Gastrocnemius medialis (tissue), 4 donors: Measurements from ENCODE around the gene SOCS3.

Source experiments
- POLR2A ChIP-seq, 2 donors: fragments of 450-650 bp; IDR thresholded peaks; one replicate each; pipeline ENCODE4 v1.6.1; 2017; ENCODE audit warnings: antibody characterized with exemption in 2 of 2, mild to moderate bottlenecking in 2 of 2, moderate library complexity in 2 of 2
- TF ChIP-seq, protein P1 (sequence below), 5 experiments: fragments of 450-650 bp in 3 of 5; fragments of 200-600 bp in 2 of 5; sonication (generic) in 2 of 5; IDR thresholded peaks in 4 of 5; conservative IDR thresholded peaks in 1 of 5; 1 replicate in 4 of 5; 2 replicates in 1 of 5; pipeline ENCODE4 v1.5.1; 2016 to 2019; ENCODE audit warnings: antibody characterized with exemption in 5 of 5, mild to moderate bottlenecking in 3 of 5, moderate library complexity in 3 of 5

DNA sequence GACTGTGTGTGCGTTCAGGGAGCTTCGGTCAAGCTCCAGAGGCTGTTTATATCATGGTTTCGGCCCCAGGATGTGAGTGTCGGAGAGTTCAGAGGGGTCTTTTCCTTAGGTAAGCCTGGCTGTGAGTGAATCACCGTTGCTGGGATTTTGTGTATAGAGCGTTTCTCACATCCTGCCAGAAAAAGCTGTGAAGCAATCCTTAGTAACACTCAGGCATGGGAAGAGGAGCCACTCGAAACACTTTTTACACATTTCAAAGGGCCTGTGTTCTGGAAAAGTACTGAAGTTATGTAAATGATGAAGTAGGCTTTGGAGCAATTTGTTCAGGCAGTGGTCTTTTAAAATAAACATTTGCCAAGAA lies 19.2 kb upstream of the SOCS3 start:
- no peak for TF ChIP-seq POLR2A (IDR thresholded peaks at IDR 0.05)
- TF ChIP-seq, protein P1, sequence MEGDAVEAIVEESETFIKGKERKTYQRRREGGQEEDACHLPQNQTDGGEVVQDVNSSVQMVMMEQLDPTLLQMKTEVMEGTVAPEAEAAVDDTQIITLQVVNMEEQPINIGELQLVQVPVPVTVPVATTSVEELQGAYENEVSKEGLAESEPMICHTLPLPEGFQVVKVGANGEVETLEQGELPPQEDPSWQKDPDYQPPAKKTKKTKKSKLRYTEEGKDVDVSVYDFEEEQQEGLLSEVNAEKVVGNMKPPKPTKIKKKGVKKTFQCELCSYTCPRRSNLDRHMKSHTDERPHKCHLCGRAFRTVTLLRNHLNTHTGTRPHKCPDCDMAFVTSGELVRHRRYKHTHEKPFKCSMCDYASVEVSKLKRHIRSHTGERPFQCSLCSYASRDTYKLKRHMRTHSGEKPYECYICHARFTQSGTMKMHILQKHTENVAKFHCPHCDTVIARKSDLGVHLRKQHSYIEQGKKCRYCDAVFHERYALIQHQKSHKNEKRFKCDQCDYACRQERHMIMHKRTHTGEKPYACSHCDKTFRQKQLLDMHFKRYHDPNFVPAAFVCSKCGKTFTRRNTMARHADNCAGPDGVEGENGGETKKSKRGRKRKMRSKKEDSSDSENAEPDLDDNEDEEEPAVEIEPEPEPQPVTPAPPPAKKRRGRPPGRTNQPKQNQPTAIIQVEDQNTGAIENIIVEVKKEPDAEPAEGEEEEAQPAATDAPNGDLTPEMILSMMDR (IDR thresholded peaks at IDR 0.05 in 4 of 5, conservative IDR thresholded peaks at IDR 0.05 in 1 of 5), result no peak
